HL-60 (cell line): ENCODE data around the gene FOS.

Source experiments
- DNase-seq, 2 experiments: peaks; one replicate each; pipeline ENCODE4 v3.0.0-alpha.2; 2010 to 2020; ENCODE audit warnings: low read depth in 1 of 2, low spot score in 1 of 2
- H3K27ac ChIP-seq: fragments of 250-450 bp; sonication (Bioruptor Pico); replicated peaks from 2 replicates; pipeline ENCODE4 v1.5.1; 2020; ENCODE audit warnings: mild to moderate bottlenecking, moderate library complexity
- H3K27me3 ChIP-seq: fragments of 250-450 bp; sonication (Bioruptor Pico); 2 replicates; pipeline ENCODE4 v1.5.1; 2021; ENCODE audit warnings: mild to moderate bottlenecking, moderate library complexity; ENCODE audit not compliant: insufficient read depth, poor library complexity, severe bottlenecking
- H3K4me3 ChIP-seq: replicated peaks from 2 replicates; pipeline ENCODE4 v1.5.1; 2011; ENCODE audit warnings: mild to moderate bottlenecking, control low read depth, low read length; ENCODE audit not compliant: insufficient read depth
- GABPA ChIP-seq: IDR thresholded peaks from 2 replicates; pipeline ENCODE4 v1.6.1; 2012; ENCODE audit warnings: low read depth
- POLR2AphosphoS5 ChIP-seq: IDR thresholded peaks from 2 replicates; pipeline ENCODE4 v1.6.1; 2012; ENCODE audit warnings: low read depth
- SPI1 ChIP-seq: IDR thresholded peaks from 2 replicates; pipeline ENCODE4 v1.6.1; 2012; ENCODE audit warnings: low read depth, mild to moderate bottlenecking, borderline replicate concordance
- TF ChIP-seq, protein P1 (sequence below): IDR thresholded peaks from 2 replicates; pipeline ENCODE4 v1.6.1; 2012; ENCODE audit warnings: low read depth; ENCODE audit not compliant: insufficient replicate concordance
- TF ChIP-seq, protein P2 (sequence below): IDR thresholded peaks from one replicate; pipeline ENCODE4 v1.5.1; 2011; ENCODE audit warnings: low read length, control low read depth, inconsistent platforms; ENCODE audit not compliant: insufficient read depth

Gene FOS

DNA sequence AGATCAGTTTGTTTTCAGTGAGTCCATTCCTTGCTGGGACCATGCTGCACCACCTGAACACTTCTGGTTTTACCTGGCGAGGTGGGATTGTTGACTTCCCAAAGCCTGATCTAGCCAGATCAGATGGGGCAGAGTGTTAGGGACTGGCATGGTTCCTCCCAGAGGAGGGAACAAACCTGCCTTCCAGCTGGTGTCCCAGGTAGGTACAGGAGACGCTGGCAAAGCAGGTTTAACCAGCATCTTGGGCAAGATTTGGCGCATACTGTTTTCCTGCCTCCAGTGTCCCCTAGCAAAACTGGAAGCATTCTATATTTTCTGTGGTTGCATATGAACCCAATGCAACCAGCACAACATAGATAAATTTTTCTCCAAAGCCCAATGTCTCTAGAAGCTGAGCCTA is 14.6 kb upstream of the FOS start:
- H3K27me3 ChIP-seq, result no peaks in the 10 kb centered on the region
- TF ChIP-seq GABPA, result no peak
- TF ChIP-seq, protein P1, sequence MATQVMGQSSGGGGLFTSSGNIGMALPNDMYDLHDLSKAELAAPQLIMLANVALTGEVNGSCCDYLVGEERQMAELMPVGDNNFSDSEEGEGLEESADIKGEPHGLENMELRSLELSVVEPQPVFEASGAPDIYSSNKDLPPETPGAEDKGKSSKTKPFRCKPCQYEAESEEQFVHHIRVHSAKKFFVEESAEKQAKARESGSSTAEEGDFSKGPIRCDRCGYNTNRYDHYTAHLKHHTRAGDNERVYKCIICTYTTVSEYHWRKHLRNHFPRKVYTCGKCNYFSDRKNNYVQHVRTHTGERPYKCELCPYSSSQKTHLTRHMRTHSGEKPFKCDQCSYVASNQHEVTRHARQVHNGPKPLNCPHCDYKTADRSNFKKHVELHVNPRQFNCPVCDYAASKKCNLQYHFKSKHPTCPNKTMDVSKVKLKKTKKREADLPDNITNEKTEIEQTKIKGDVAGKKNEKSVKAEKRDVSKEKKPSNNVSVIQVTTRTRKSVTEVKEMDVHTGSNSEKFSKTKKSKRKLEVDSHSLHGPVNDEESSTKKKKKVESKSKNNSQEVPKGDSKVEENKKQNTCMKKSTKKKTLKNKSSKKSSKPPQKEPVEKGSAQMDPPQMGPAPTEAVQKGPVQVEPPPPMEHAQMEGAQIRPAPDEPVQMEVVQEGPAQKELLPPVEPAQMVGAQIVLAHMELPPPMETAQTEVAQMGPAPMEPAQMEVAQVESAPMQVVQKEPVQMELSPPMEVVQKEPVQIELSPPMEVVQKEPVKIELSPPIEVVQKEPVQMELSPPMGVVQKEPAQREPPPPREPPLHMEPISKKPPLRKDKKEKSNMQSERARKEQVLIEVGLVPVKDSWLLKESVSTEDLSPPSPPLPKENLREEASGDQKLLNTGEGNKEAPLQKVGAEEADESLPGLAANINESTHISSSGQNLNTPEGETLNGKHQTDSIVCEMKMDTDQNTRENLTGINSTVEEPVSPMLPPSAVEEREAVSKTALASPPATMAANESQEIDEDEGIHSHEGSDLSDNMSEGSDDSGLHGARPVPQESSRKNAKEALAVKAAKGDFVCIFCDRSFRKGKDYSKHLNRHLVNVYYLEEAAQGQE, result no peak
- TF ChIP-seq POLR2AphosphoS5, result no peak
- no peak for TF ChIP-seq SPI1
- TF ChIP-seq, protein P2, sequence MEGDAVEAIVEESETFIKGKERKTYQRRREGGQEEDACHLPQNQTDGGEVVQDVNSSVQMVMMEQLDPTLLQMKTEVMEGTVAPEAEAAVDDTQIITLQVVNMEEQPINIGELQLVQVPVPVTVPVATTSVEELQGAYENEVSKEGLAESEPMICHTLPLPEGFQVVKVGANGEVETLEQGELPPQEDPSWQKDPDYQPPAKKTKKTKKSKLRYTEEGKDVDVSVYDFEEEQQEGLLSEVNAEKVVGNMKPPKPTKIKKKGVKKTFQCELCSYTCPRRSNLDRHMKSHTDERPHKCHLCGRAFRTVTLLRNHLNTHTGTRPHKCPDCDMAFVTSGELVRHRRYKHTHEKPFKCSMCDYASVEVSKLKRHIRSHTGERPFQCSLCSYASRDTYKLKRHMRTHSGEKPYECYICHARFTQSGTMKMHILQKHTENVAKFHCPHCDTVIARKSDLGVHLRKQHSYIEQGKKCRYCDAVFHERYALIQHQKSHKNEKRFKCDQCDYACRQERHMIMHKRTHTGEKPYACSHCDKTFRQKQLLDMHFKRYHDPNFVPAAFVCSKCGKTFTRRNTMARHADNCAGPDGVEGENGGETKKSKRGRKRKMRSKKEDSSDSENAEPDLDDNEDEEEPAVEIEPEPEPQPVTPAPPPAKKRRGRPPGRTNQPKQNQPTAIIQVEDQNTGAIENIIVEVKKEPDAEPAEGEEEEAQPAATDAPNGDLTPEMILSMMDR, result no peak
- no peak for DNase-seq
- no peak overlapping the region for H3K4me3 ChIP-seq
- no peak overlapping the region for H3K27ac ChIP-seq

DNA sequence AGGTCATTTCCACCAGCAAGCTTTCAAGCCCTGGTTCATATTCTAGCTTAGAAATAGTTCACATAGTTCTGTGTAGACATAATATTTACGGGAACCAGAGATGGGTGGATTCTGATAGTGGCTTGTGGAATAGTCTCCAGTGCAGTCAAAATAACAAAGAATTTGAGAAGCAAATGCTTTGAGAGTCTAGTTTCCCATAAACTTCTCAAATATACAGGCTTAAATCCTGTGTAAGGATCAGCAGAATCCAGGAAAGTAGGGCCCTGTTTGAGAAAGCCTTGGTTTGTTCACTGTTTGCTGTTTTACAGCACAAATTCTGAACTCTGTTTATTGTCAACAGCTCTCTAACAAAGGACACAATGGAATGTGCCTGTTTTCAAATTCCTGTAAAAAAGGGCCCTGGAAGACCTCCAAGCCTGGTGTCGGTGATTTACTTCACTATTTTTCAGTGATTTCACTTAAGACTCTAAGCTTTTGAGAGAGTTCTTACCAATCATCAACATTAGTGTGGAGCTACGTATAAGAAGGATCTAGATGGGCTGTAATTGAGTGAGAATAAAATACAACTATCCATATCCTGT is 11.4 kb upstream of the FOS start:
- Histone ChIP-seq H3K27me3 (no peaks in the 10 kb centered on the region), H3K27ac (no peak overlapping the region; the same call in 1 of the 2 replicates), H3K4me3 (no peak overlapping the region)
- no peak for DNase-seq
- TF ChIP-seq POLR2AphosphoS5 (no peak), SPI1 (no peak), GABPA (no peak)
- TF ChIP-seq, protein P2, result no peak
- TF ChIP-seq, protein P1, result no peak

DNA sequence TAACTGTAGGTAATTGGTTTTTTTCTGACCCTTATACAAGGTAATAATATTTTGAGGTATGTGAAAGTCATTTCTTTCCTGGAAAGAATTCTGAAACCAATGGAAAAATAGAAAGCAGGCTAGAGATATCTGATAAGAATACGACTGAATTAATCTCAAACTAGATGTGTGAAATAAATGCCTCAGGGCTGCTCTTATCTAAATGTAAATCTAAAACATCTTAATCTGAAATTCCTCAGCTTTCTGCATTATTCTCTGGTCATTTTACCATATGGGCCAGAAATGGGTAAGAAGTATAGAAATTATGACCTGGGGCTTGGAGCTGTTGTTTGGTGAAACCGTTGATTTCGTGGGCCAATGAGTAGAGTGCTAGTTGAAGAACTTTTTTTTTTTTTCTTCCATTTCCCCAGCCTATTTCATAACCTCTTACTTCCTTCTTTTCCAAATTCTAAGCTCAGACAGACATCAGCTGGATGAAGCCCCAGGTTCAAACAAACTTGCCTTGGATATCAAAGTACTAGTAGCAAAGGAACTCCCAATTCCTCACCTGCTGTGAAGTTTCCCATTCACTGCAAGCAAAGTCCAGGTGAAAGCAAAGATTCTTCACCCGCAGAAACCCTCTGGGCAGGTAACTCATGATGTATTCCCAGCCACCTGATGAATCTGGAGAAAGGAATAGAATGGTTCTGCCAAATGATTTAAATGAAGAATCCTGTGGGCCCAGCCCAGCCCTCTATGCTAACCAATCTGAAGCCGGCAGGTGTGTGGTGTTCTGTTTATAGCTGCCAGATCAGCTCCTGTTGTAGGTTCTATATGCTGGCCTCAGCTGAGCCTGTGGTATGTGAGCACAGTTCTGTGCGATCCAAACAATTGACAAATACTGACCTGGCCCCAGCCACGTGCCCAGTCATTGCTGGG is 9.7 kb upstream of the FOS start:
- H3K4me3 ChIP-seq, result no peak overlapping the region
- DNase-seq, result peak in 1 of 2 experiments; percentile 64
- peak overlapping the region; percentile 75 for H3K27ac ChIP-seq
- TF ChIP-seq, protein P1, result no peak
- no peak for TF ChIP-seq POLR2AphosphoS5
- no peak for TF ChIP-seq GABPA
- TF ChIP-seq, protein P2, result no peak
- no peaks in the 10 kb centered on the region for H3K27me3 ChIP-seq
